Adrenal gland (tissue), 5 donors: Measurements from ENCODE around the gene FAM50B.

ENCODE experiments used
- CTCF ChIP-seq, 6 experiments: fragments of 450-650 bp in 4 of 6; fragments of 200-600 bp in 2 of 6; sonication (generic) in 1 of 6; IDR thresholded peaks; 1 replicate in 5 of 6; 2 replicates in 1 of 6; pipeline versions ENCODE4 v1.5.1 to v1.8.0; 2016 to 2021; ENCODE audit warnings: antibody characterized with exemption in 6 of 6, mild to moderate bottlenecking in 2 of 6, moderate library complexity in 1 of 6
- POLR2A ChIP-seq, 2 donors: fragments of 450-650 bp; IDR thresholded peaks; one replicate each; pipeline ENCODE4 v1.6.1; 2017; ENCODE audit warnings: antibody characterized with exemption in 2 of 2, mild to moderate bottlenecking in 2 of 2, moderate library complexity in 1 of 2
- donor health status: DM: no; HTN: no; CAD: no.

DNA sequence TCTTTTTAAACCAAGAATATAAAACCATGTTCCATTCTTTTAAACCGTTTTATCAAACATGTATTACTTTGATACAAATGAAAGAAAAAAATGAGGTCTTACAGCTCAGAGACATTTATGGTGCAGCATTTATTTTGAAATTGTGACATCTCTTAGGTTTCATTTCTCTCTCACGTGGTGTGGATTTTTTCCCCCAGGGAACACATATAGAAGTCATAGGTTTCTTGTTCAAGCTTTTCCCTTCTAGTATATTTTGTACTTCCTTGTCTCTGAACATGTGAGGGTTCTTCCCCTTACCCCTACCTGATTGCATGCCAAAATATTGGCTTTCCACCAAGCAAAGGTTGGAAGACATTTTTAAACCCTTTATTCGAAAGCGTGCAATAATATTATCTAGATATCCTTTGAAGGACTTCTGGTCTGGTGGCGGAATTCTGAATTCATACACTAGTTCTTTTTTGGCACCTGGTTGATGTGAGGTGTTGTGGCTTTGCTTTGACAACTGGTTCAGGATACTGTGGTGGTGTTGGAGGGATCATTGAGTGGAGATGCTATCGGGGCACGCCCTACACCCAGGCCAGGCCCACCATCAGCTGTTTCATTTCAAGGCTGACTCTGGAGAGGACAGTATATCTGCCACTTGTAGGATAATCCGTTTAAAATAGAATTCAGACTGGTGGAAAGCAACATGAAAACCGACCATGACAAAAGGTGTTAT lies 5.6 kb upstream of the FAM50B start:
- TF ChIP-seq CTCF (IDR thresholded peaks at IDR 0.05) (no peak), POLR2A (IDR thresholded peaks at IDR 0.05) (no peak)
